ENCODE data around the gene SPNS2.

DNA sequence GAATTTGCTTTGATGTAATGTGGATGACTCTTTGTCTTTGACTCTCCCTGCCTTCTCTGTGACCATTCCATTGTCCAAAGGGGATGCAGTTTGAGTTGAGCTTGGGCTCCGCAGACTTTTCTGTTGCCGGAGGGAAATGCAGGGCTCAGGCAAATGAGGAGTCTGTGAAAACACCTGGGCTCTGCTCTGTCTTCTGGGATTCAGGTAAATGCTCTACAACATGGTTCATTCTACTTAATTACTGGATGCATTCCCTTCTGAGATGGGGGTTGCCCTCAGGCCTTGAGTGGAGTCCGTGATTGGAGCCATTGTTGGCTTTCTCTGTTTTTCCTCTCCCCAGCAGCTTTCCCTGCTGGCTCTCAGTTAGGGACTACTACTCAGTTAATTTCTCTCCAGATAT, 26.4 kb upstream of the SPNS2 start:
- TF ChIP-seq, protein P1, sequence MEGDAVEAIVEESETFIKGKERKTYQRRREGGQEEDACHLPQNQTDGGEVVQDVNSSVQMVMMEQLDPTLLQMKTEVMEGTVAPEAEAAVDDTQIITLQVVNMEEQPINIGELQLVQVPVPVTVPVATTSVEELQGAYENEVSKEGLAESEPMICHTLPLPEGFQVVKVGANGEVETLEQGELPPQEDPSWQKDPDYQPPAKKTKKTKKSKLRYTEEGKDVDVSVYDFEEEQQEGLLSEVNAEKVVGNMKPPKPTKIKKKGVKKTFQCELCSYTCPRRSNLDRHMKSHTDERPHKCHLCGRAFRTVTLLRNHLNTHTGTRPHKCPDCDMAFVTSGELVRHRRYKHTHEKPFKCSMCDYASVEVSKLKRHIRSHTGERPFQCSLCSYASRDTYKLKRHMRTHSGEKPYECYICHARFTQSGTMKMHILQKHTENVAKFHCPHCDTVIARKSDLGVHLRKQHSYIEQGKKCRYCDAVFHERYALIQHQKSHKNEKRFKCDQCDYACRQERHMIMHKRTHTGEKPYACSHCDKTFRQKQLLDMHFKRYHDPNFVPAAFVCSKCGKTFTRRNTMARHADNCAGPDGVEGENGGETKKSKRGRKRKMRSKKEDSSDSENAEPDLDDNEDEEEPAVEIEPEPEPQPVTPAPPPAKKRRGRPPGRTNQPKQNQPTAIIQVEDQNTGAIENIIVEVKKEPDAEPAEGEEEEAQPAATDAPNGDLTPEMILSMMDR (IDR thresholded peaks at IDR 0.05) = no peak
- TF ChIP-seq EZH2 (IDR thresholded peaks at IDR 0.05) = no peak

Data from neural progenitor cell (in vitro differentiated cells).